Stimulated activated CD8-positive, alpha-beta memory T cell treated with anti-CD3 and anti-CD28 coated beads, Interleukin-7, amount 100 ng/mL, for 1 hour (primary cell): ENCODE measurements around the gene AQP3.
"Not testable (repeated sequence)": the region's sequence is repeated elsewhere in the genome, so short reads cannot be mapped to it uniquely, and the experiment has no call there.

Experiments
- DNase-seq, 2 donors: peaks; one replicate each; pipeline ENCODE4 v3.0.0-alpha.2; 2020; ENCODE audit warnings: low read depth in 2 of 2

The AQP3 gene

DNA sequence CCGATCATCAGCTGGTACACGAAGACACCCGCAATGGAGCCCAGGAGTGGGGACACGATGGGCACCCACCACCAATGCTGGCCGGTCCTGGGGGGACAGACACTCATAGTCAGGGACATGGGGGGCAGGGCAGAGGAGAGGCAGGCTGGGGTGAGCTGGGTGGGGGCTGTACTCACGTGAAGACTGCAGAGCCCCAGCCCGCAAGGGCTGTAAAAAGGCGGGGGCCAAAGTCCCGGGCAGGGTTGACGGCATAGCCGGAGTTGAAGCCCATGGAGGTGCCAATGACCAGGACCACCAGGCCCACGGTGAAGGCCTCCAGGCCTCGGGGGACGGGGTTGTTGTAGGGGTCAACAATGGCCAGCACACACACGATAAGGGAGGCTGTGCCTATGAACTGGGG lies 5.3 kb downstream of the AQP3 start:
- no peak for DNase-seq

GRCh38 chr9:33440609-33441008 lies 6.8 kb downstream of the AQP3 start:
- no peak for DNase-seq

DNA sequence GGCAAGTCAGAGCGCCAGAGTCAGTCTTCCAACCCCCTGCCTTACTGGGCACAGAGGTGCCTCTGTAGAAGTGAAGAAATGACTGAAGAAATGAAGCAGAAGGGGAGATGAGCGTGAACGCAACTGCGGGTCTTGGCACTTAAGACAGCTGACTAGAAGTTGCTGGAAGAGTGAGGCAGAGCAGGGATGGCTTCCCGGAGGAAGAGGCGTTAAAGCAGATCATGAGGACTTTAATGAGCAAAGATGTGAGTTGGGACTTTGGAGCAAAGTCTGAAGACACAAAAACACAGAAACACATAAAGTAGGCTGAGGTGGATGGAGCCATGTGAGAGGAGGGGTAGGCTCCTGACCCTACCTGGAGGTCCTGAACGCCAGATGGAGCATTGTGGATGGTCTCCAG lies 7.2 kb downstream of the AQP3 start:
- DNase-seq: no peak

GRCh38 chr9:33439731-33440130 lies 7.7 kb downstream of the AQP3 start:
- DNase-seq: no peak

- no peak for DNase-seq
Observed at GRCh38 chr9:33438926-33439680, 8.3 kb downstream of the AQP3 start.

DNA sequence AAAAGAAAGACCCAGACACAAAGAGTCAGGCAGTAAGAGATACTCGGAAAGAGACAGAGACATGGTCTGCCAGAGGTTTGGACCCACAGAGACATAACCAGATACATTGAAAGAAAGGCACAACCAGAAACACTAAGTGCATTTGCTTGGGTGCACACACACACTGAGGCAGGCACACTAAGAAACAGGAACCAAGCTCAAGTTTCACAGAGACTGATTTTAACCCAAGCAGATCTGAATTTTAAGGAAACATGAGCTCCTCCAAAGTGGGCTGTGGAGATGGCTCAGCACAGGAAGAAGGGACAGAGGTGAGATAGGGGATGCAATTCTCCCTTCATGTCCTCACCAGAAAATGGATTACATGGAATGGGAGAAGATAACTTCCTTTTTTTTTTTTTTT lies 9.5 kb downstream of the AQP3 start:
- no peak for DNase-seq

DNA sequence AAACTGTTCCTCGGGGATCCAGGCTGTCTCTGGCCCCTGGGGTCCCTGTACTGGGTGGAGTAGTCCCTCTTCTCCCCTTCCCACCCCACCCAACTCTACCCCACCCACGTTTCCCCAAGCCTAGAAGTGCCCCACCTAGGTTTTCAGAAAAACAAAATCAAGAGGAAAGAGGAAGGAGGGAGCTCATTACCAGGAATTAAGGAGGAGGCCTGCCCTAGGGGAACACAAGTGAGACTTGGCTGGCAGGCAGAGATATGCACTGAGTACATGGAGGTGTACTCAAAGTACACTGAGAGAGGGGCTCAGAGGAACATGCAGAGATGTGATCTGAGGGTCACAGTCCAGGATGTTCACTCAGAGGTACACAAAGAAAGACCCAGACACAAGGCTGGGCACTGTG lies 10.2 kb downstream of the AQP3 start:
- DNase-seq: no peak

GRCh38 chr9:33436445-33436844 lies 10.9 kb downstream of the AQP3 start:
- DNase-seq: no peak

- no peak for DNase-seq
Observed at GRCh38 chr9:33435821-33436277, 11.5 kb downstream of the AQP3 start.

- DNase-seq: no peak
Observed at GRCh38 chr9:33434317-33435105, 12.9 kb downstream of the AQP3 start.

DNA sequence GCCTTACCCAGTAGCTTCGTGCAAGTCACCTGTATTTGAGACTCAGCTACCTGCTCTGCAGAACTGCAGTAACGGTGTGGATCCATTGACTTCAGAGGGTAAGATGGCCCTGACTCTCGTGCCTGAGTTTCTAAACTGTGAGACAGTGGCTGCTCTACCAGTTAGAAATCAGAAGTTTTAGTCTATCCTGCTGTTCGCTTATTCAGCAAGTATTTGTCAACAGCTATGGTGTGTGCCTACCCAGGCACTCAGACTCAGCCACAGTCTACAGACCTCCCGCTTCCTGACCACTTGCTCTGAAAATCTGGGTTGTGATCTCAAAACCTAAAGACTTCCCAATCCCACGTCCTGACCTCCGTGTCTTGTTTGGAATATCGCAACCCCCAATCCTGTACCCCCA lies 13.5 kb downstream of the AQP3 start:
- DNase-seq: no peak

DNA sequence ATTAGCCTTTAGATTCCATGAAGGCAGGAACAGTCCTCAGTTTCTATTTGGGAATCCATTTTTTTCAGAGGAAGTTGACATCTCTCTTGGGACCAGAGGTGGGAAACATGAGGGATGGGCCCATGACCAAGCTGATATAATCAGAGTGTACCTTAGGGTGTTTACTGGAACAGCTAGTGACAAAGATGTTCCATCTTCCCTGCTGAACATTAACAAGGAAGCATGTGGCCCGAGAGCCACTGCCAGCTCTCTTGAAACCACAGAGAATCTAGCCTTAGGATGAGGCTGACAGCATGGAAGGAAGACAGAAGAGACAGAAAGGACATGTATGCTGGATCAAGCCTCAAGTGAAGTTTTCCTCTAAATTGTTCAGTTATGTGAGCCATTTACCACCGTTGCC lies 16.0 kb downstream of the AQP3 start:
- DNase-seq: no peak

- DNase-seq: no peak
Observed at GRCh38 chr9:33430942-33431341, 16.5 kb downstream of the AQP3 start.

DNA sequence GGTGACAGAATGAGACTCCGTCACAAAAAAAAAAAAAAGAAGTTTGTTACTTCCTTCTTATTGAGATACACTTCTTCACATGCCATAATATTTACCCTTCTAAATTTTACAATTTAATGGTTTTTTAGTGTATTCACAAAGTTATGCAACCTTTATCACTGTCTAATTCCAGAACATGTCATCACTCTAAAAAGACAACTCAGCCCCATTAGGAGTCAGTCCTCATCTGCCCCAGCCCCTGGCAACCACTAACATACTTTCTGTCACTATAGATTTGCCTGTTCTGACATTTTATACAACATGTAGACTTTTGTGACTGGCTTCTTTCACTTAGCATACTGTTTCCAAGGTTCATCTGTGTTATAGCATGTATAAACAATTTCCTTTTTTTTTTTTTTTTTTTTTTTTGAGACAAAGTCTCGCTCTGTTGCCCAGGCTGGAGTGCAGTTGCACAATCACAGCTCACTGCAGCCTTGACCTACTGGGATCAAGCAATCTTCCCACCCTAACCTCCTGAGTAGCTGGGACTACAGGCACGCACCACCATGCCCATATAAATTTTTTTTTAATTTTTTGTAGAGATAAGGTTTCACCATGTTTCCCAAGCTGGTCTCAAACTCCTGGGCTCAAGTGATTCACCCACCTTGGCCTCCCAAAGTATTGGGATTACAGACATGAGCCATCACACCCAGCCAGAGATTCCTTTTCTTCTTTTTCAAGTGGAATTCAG lies 18.0 kb downstream of the AQP3 start:
- DNase-seq: no peak

DNA sequence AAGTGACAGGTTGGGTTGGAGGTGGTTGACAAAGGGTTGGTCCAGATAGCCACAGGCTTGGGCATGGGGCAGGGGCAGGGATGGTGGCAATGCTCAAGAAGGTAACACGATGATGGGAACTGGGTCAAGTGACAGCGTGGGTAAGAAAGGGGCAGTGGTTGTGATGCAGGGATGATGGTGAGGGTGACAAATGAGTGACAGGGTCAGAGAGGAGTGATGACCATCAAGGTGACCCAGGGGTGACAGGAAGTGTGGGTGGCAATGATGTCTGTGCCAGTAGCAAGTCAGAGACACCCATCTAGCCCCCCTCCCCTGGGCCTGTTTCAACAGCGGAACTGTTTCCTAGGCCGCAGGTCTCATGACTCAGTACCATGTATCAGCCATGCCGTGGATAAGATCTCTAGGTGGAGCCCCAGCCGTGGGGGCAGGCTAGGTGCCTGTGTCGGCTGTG lies 20.5 kb downstream of the AQP3 start:
- no peak for DNase-seq

DNA sequence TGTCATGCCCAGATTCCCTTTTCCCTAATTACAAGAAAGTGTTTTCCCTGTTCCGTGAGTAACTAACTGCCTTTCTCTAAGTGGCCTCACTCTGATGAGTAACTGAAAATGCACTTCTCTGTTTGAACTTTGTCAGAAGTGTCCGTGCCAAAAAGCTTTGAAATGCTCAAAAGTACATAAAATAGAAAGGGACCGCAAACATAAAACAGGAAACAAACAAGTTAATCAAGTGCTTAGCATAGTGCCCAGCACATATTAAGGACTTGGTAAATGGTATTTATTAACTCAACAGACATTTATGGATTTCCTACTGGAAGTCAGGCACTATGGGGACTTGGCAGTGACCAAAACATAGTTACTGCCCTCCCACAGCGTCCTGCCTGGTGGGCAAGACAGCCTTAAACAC lies 22.3 kb downstream of the AQP3 start:
- DNase-seq: no peak

DNA sequence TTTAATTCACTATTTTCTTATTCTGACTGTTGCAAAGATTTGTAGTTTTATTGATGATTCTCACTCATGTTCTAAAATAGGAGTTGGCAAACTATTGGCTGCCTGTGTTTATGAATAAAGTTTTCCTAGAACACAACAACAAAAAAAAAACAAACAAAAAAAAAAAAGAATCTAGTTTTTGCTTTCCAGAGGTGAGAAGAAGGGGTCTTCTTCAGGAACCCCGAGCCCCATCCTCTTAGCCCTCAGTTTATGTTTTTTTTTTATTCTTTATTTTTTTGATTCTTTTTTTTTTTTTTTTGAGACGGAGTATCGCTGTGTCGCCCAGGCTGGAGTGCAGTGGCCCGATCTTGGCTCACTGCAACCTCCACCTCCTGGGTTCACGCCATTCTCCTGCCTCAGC lies 22.9 kb downstream of the AQP3 start:
- DNase-seq: not testable (repeated sequence)

- not testable (repeated sequence) for DNase-seq
Observed at GRCh38 chr9:33424043-33424442, 23.4 kb downstream of the AQP3 start.

- DNase-seq: no peak
Observed at GRCh38 chr9:33419708-33420303, 27.6 kb downstream of the AQP3 start.

DNA sequence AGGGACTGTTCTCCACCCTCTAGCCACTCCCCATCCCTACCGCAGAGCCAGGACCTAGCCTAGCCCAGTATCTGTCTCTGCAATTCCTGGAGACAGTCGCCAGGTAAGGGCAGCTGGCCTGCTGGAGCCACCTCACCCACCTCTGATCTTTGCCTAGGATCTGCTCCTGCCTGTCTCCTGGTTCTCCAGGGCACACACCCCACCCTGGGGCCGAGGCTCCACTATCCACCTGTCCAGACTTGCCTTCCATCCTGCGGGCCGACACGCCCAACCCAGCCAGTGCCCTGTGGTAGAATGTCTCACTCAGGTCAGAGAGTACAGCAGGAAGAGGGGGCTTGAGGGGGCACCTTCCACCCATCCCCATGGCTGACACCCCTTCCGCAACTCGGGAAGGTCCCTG lies 29.3 kb downstream of the AQP3 start:
- no peak for DNase-seq

GRCh38 chr9:33416996-33417395 lies 30.4 kb downstream of the AQP3 start:
- DNase-seq: no peak

GRCh38 chr9:33415501-33416038 lies 31.8 kb downstream of the AQP3 start:
- peak; percentile 50 to 77 for DNase-seq
